ENCODE data around the gene ADAMTS8.

The ADAMTS8 gene

GRCh38 chr11:130462931-130463330 is 34.5 kb upstream of the ADAMTS8 start:
- in situ Hi-C loops (cut with MboI; ENCODE audit: low sequenced_read_pairs), result no loop called here

- in situ Hi-C loops (cut with MboI; ENCODE audit: low sequenced_read_pairs), result no loop called here
Observed at GRCh38 chr11:130462101-130462885, 33.9 kb upstream of the ADAMTS8 start.

GRCh38 chr11:130459521-130459920 is 31.1 kb upstream of the ADAMTS8 start:
- in situ Hi-C loops (cut with MboI; ENCODE audit: low sequenced_read_pairs), result no loop called here

GRCh38 chr11:130458410-130458729 is 30.0 kb upstream of the ADAMTS8 start:
- in situ Hi-C loops (cut with MboI; ENCODE audit: low sequenced_read_pairs), result no loop called here

- in situ Hi-C loops (cut with MboI; ENCODE audit: low sequenced_read_pairs), result no loop called here
Observed at GRCh38 chr11:130457623-130458409, 29.4 kb upstream of the ADAMTS8 start.

- in situ Hi-C loops (cut with MboI; ENCODE audit: low sequenced_read_pairs), result no loop called here
Observed at GRCh38 chr11:130456286-130456685, 27.9 kb upstream of the ADAMTS8 start.

- in situ Hi-C loops (cut with MboI; ENCODE audit: low sequenced_read_pairs), result no loop called here
Observed at GRCh38 chr11:130455483-130456127, 27.2 kb upstream of the ADAMTS8 start.

GRCh38 chr11:130454491-130455252 is 26.3 kb upstream of the ADAMTS8 start:
- in situ Hi-C loops (cut with MboI; ENCODE audit: low sequenced_read_pairs), result no loop called here

GRCh38 chr11:130452940-130453339 is 24.5 kb upstream of the ADAMTS8 start:
- in situ Hi-C loops (cut with MboI; ENCODE audit: low sequenced_read_pairs), result no loop called here

- in situ Hi-C loops (cut with MboI; ENCODE audit: low sequenced_read_pairs), result no loop called here
Observed at GRCh38 chr11:130452176-130452575, 23.8 kb upstream of the ADAMTS8 start.

GRCh38 chr11:130451231-130452019 is 23.0 kb upstream of the ADAMTS8 start:
- in situ Hi-C loops (cut with MboI; ENCODE audit: low sequenced_read_pairs), result no loop called here

- in situ Hi-C loops (cut with MboI; ENCODE audit: low sequenced_read_pairs), result no loop called here
Observed at GRCh38 chr11:130449996-130450769, 21.8 kb upstream of the ADAMTS8 start.

- in situ Hi-C loops (cut with MboI; ENCODE audit: low sequenced_read_pairs), result no loop called here
Observed at GRCh38 chr11:130449310-130449990, 21.0 kb upstream of the ADAMTS8 start.

GRCh38 chr11:130448416-130449309 is 20.3 kb upstream of the ADAMTS8 start, which contains the start of gene ADAMTS15:
ADAMTS15 (plus strand) TSS chr11:130448645; CDS start chr11:130448974, 329 bp downstream.
- in situ Hi-C loops (cut with MboI; ENCODE audit: low sequenced_read_pairs), result no loop called here

GRCh38 chr11:130448039-130448415 is 19.6 kb upstream of the ADAMTS8 start:
- in situ Hi-C loops (cut with MboI; ENCODE audit: low sequenced_read_pairs), result no loop called here

- in situ Hi-C loops (cut with MboI; ENCODE audit: low sequenced_read_pairs), result no loop called here
Observed at GRCh38 chr11:130445788-130446187, 17.4 kb upstream of the ADAMTS8 start.

- in situ Hi-C loops (cut with MboI; ENCODE audit: low sequenced_read_pairs), result no loop called here
Observed at GRCh38 chr11:130442737-130443136, 14.3 kb upstream of the ADAMTS8 start.

- in situ Hi-C loops (cut with MboI; ENCODE audit: low sequenced_read_pairs), result no loop called here
Observed at GRCh38 chr11:130441719-130442118, 13.3 kb upstream of the ADAMTS8 start.

Measured in HL-60/S4 treated with retinoic acid at 250 ng/mL for 4 days and 3 days (cell line).